HG02678 (cell line): ENCODE data around the gene GLIS1.

Experiments used
- ATAC-seq: cut with Tn5 transposase; IDR thresholded peaks from one replicate; pipeline ENCODE4 v1.9.1; 2021; ENCODE audit warnings: mild to moderate bottlenecking, moderate library complexity; ENCODE audit not compliant: unreplicated experiment

The GLIS1 gene

DNA sequence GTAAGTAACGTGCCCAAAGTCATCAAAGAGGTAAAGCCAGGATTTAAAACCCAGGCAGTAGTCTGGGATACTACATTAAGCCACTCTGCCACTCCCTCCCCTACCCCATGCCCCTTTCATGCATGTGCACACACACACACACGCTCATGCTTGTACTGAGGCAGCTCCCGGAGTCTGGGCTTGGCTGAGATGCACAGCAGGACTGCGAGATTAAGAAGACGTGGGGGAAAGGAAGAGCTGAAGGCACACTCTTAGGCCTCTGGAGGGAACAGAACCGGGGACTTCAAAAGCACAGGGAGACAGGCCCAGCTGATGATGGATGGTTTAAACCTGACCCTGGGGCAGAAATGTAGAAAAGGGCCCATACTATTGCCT lies 98.3 kb downstream of the GLIS1 start:
- no peak for ATAC-seq

- no peak for ATAC-seq
These were observed 98.8 kb downstream of the GLIS1 start for GRCh38 chr1:53639996-53640700.

DNA sequence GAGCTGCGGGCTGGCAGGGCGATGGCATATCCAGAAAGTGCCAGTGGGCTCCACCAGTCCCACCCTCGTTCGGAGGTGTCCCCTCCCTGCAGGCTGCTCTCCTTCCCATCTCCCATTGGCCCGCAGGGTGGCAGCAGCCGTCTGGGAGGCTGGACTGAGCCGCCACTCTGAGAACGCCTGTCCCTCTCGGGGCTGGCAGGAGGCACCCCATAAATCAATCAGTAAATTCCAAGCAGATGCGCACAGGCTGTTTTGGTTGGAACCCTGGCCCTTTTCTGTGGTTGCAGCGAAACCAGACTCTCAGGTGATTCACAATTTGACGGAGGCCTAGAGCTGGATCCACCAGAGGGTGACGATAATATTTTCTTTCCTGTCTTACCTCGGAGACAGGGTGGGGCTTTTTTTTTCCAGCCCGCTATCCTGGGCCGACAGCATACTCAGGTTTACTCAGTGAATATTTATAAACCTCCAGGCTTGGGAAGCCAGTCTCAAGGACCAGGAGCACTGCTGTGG lies 99.7 kb downstream of the GLIS1 start:
- ATAC-seq, result no peak

DNA sequence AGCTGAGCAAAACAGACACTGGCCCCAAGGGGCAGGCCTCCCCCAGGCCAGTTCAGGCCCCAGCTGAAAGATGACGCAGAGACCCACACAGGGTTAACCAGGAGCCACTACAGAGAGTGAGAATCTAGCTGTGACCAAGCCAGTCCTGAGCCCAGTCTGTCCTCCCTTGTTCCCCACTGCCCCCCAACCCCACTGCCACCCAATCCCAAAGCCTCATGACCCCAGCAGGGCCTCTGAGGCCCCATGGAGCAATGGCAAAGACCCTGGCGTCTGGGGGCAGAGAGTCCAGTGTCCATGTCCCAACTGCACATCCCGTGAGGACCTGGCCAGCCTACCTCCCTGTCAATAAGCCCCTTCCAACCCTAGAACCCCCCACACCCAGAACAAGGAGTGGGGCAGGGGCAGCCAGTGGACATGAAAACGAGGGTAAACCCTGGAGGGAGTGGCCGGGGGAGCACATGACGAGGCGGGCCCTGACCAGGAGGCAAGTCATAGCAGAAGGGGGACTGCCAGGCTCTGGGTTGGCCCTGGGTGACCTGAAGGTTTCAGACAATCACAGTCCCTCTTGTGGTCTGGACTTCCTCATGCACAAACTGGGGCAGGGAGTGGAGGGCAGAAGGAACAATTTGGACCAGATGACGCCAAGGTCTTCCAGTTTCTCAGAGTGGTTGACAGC lies 100.5 kb downstream of the GLIS1 start:
- no peak for ATAC-seq

GRCh38 chr1:53637511-53638359 lies 101.2 kb downstream of the GLIS1 start:
- ATAC-seq, result no peak

DNA sequence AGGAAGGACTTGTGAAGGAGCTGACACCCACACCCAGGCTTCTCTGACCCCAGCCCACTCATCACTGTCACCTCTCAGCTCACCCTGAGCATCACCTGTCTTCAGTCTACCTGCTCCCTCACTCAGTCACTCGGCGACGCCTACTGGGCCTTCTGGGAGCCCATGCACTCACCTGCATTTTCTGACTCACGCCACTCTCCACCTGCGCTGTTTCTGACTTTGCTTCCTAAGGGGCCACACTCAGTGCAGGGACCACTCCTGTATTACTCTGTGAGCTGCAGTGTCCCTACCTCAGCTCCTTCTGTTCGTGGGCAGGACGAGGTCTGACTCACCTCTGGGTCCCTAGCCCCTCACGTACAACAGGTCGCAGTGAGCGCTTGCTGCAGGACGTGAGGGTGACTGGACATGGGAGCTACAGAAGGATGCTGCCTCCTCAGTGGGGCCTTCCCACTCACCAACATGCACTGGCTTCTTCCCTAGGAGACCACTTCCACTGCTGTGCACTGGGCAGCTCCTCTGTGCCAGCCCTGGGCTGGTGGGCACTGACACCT lies 102.3 kb downstream of the GLIS1 start:
- no peak for ATAC-seq

- no peak for ATAC-seq
These were observed 104.4 kb downstream of the GLIS1 start for GRCh38 chr1:53634571-53634979.

DNA sequence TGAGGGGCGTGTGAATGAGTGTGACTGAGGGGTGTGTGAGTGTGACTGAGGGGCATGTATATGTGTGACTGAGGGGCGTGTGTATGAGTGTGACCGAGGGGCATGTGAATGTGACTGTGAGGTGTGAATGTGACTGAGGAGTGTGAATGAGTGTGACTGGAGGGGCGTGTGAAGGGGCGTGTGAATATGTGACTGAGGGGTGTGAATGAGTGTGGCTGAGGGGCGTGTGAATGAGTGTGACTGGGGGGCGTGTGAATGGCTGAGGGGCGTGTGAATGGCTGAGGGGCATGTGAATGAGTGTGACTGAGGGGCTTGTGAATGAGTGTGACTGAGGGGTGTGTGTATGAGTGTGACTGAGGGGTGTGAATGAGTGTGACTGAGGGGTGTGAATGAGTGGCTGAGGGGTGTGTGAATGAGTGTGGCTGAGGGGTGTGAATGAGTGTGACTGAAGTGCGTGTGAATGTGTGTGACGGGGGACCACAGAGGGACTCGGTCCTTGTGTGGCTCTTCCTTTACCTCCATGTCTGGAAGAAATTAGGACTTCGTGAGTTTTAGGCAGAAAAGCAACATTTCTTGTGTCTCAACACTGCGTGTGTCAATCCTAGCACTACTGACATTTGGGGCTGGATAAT lies 105.8 kb downstream of the GLIS1 start:
- no peak for ATAC-seq

DNA sequence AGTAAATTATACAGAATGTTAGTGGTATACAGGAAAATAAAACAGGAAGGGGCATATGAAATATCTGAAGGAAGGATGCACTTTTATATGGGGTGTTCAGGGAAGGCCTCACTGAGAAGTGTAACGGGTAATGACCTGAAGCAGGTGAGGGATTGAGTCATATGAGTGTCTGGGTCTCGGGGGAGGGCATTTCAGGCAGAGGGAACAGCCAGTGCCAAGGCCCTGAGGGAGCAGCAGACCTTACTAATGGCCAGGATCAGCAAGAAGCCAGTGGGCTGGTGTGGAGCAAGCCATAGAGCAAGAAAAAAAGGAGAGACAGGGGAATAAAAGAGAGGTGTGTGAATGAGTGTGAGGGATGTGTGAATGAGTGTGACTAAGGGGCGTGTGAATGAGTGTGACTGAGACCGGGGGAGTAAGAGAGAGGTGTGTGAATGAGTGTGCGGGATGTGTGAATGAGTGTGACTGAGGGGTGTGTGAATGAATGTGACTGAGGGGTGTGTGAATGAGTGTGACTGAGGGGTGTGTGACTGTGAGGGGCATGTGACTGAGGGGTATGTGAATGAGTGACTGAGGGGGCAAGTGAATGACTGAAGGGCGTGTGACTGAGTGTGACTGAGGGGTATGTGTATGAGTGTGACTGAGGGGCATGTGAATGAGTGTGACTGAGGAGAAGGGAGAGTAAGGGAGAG lies 107.2 kb downstream of the GLIS1 start:
- ATAC-seq, result no peak

DNA sequence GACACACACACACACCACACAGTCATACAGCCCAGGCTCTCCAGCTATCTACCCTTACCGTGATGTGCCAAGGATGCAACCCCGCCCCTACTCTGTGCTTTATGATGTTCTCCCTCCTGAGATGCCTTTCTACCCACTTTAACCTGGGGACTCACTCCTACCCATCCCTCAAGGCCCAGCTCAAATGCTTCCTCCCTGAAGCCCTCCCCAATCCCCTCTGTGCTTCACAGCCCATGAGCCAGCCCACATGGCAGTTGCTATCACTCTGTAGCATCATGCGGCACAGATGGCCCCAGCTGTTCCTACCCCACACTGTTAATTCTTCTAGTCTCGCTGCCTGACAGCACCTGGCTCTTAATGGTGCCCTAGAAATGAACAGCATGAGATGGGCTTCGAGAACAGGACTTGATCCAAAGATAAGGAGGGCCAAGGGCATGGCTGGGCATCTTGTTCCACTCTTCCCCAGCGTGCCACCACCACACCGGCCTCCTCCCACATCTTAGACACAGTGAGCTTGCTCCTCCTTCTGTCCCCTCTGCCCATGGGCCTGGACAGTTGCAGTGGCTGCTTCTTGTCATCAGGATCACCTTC lies 109.8 kb downstream of the GLIS1 start:
- ATAC-seq, result no peak

DNA sequence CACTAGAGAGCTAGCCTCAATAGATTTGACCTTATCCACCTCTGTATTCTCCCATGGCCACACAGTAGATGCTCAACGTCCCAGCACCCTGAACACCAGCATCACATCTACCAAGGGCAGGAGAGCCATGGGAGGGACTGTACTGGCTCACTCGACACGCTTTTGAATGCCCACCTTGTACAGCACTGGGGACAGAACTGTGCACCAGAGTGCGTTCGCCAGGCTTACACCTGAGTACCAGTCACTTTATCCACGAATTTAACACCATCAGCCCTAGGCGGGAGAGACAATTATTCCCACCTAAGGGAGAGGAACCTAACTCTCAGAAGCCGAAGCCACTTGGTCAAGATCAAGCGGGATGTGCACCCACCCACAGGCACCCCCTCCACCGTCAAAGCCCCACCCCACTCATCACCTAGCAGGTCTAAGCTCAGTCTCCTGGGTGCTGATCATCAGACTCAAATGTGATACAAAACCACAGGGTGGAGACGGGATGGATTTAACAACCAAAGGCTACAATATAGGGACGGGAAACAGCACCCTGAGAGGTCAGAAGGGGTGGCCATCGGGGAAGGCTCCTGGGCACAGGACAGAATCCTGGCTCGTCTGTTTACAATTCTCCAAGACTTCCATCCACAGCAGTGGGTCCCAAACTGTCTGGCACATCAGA lies 110.5 kb downstream of the GLIS1 start:
- ATAC-seq, result no peak

- ATAC-seq, result no peak
These were observed 111.3 kb downstream of the GLIS1 start for GRCh38 chr1:53627666-53628065.

- no peak for ATAC-seq
These were observed 111.9 kb downstream of the GLIS1 start for GRCh38 chr1:53627031-53627430.

GRCh38 chr1:53626616-53627015 lies 112.3 kb downstream of the GLIS1 start:
- ATAC-seq, result no peak

DNA sequence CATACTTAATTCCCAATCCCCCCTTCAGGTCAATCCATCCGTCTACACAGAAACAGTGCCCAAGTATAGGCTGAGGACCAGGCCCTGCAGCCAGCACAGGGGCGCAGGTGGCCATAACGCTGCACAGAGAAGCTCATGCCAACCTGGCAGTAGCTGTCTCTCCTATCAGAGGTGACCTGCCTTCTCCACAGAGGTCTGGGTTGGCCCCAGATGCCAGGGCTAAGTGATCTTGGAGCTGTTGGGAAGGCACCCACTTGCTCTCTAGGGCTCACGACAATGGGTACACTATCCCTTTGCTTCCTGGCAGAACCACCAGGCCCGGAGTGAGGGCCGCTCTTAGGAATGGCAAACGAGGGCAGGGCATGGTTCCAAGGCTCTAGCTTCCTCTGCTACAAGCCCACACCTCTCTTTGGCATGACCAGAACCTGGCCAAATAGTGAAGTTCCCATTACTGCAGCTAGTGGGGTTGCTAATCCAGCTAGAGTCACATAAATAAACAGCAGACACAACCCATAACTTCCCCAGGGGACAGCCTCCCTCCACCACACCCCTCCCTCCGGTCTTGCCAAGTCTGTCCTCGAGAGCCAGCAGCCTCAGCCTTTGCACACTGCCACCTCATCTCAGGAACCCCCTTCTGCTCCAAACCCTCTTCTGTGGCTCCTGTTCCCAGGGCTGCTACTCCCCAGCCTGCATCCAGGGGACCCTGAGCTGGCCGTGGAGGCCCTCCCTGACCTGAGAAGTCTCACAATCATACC lies 113.0 kb downstream of the GLIS1 start:
- no peak for ATAC-seq

DNA sequence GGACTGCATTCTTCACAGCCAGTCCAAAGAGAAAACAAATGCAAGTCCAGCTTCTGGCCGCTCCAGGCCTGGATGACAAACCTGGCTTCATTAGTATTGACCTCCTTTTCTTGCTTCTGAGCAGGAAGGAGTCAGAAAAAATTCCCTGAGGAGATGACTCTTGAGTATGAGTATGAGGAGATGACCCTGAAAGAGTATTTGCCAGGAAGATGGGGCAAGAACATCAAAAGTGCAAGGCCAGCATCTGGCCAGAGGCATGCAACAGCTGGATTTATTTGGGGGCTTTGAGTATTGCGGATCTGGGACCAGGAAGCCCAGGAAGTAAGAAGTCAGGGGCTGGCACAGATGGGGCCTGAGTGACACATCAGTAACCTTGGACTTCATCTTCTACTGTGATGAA lies 113.9 kb downstream of the GLIS1 start:
- ATAC-seq, result no peak

GRCh38 chr1:53622531-53622930 lies 116.4 kb downstream of the GLIS1 start:
- ATAC-seq, result no peak

DNA sequence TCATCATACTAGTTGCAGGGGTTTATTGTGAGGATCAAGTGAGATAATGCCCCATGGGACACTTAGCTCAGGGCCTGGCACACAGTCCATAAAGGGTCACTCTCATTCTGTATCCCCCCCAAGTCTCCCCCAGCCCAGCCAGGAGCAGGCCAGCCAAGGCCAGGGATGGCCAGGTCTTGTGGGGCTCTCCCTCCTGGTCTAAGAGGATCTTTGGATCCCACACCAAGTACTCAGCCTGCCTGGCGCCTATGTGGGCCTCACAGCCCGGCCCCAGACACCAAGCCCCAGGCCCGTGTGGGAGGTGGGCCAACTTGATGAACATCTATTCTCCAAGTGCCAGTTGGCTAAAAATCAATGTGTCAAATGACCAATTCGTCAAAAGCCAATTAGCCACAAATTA lies 117.8 kb downstream of the GLIS1 start:
- no peak for ATAC-seq
